ENCODE measurements around the gene RNPS1. TPM values are rescaled to one million over a fixed set of nuclear protein-coding genes. Genes with fewer than 3 reads are reported as not detected.

RNPS1 gene
- total and polyA plus RNA-seq, 2 of the 4 experiments (the other 2 are of a cell fraction) = 57.5 to 192 TPM

- Histone ChIP-seq H3K14ac (replicated peaks; ENCODE audit: low read depth, low read length) (no peak overlapping the region), H3K4me1 (ENCODE audit: control insufficient read depth, insufficient read depth, low read length) (no peaks in the 10 kb centered on the region), H3K4me3 (ENCODE audit: insufficient read depth, low read depth, low read length) (no peak overlapping the region), H3K23ac (ENCODE audit: low read depth, low read length) (no peak overlapping the region), H2BK5ac (ENCODE audit: low read depth, low read length, poor library complexity, severe bottlenecking) (no peak overlapping the region), H3K9ac (ENCODE audit: low read depth, low read length) (no peak overlapping the region), H2BK15ac (ENCODE audit: low read depth, low read length) (no peak overlapping the region), H4K8ac (ENCODE audit: low read depth in 2 of 2, low read length in 2 of 2) (no peak overlapping the region), H3K79me1 (ENCODE audit: low read depth in 1 of 2, low read length in 2 of 2) (peaks cover 27 to 45% of the 10 kb centered on the region in 2 experiments), H3K4ac (ENCODE audit: low read depth, low read length) (no peak overlapping the region), H3K18ac (ENCODE audit: low read depth, low read length) (no peak overlapping the region), H2BK20ac (ENCODE audit: low read depth, low read length) (no peak overlapping the region), H2BK120ac (ENCODE audit: low read depth, low read length) (no peak overlapping the region), H4K20me1 (ENCODE audit: insufficient read depth, low read length) (peaks cover 28% of the 10 kb centered on the region), H4K91ac (ENCODE audit: insufficient read depth, low read depth, low read length) (no peak overlapping the region), H3K9me3 (ENCODE audit: control insufficient read depth, insufficient read depth, low read length) (no peaks in the 10 kb centered on the region), H3K36me3 (ENCODE audit: control insufficient read depth, insufficient read depth, low read length) (peaks cover 60% of the 10 kb centered on the region), H2AFZ (replicated peaks; ENCODE audit: low read length, poor library complexity) (no peak overlapping the region), H2AK9ac (replicated peaks; ENCODE audit: low read depth, low read length, poor library complexity) (no peak overlapping the region), H3K9me1 (ENCODE audit: insufficient read depth, low read length) (no peaks in the 10 kb centered on the region), H3K27me3 (ENCODE audit: control insufficient read depth, insufficient read depth, low read length) (no peaks in the 10 kb centered on the region), H3K27ac (ENCODE audit: insufficient read depth, low read length) (no peak overlapping the region), H4K5ac (ENCODE audit: low read depth, low read length) (no peak overlapping the region), H2AK5ac (ENCODE audit: low read depth, low read length) (no peak overlapping the region), H3K4me2 (ENCODE audit: low read depth, low read length) (no peak overlapping the region), H3K56ac (ENCODE audit: extremely low read depth, insufficient read depth, low read length) (no peak overlapping the region)
- intact Hi-C loops (cut with micrococcal nuclease) = no loop called here
- in situ Hi-C loops (cut with MboI; ENCODE audit: low sequenced_read_pairs) = loop anchor here (10.0 kb wide), 1 partner anchor 247 kb away; no protein-coding TSS in a partner anchor
- no peak for ATAC-seq (ENCODE audit: low read depth)
- ChIA-PET POLR2A (ENCODE audit: unreplicated experiment) (no interaction called here), CTCF (no interaction called here)
- DNase-seq = no peak
- 100% methylated on average over 3 of the region's 6 CpGs; no CpG with 5 or more reads in 1 of the 2 experiments for WGBS, 2 experiments (ENCODE audit: extremely low coverage in 2 of 2, insufficient read length in 1 of 2)
- TF ChIP-seq RFX5 (IDR thresholded peaks at IDR 0.05; ENCODE audit: low read depth, low read length) = no peak
- TF ChIP-seq ELK1 (IDR thresholded peaks at IDR 0.05; ENCODE audit: borderline replicate concordance, low read depth, low read length) = no peak
- no peak for TF ChIP-seq MAZ (IDR thresholded peaks at IDR 0.05; ENCODE audit: borderline replicate concordance, low read depth, low read length)
- no peak for TF ChIP-seq SMC3 (IDR thresholded peaks at IDR 0.05; ENCODE audit: low read depth, low read length)
- TF ChIP-seq BHLHE40 (IDR thresholded peaks at IDR 0.05; ENCODE audit: low read depth, low read length) = no peak
- TF ChIP-seq RAD21 (IDR thresholded peaks at IDR 0.05; ENCODE audit: low read length) = no peak
- TF ChIP-seq POLR2A (IDR thresholded peaks at IDR 0.05; ENCODE audit: low read depth, low read length) = no peak
- no peak for TF ChIP-seq CHD1 (IDR thresholded peaks at IDR 0.05; ENCODE audit: low read depth, low read length)
- no peak for TF ChIP-seq CTCF (conservative IDR thresholded peaks at IDR 0.05; ENCODE audit: low read depth, low read length)
- no peak for TF ChIP-seq USF2 (IDR thresholded peaks at IDR 0.05; ENCODE audit: low read depth, low read length)
- no peak for TF ChIP-seq NFE2L2 (IDR thresholded peaks at IDR 0.05; ENCODE audit: low read depth, low read length)
- TF ChIP-seq CEBPB (IDR thresholded peaks at IDR 0.05; ENCODE audit: low read depth, low read length) = no peak
- no peak for TF ChIP-seq MXI1 (IDR thresholded peaks at IDR 0.05; ENCODE audit: borderline replicate concordance, low read depth, low read length)
- TF ChIP-seq RCOR1 (IDR thresholded peaks at IDR 0.05; ENCODE audit: insufficient replicate concordance, low read length) = no peak
- TF ChIP-seq FOS (IDR thresholded peaks at IDR 0.05; ENCODE audit: low read depth, low read length) = no peak
- no peak for TF ChIP-seq MAFK (IDR thresholded peaks at IDR 0.05; ENCODE audit: low read depth, low read length)
- dilution Hi-C loops (cut with HindIII; ENCODE audit: low sequenced_read_pairs, unreplicated experiment) = no loop called here
- no TSS peak for BruUV-seq (replicated peaks)
Observed at GRCh38 chr16:2257726-2258125, 10.2 kb downstream of the RNPS1 start.

Data from IMR-90 (cell line).